ENCODE data around the gene TTLL1.

The TTLL1 gene

DNA sequence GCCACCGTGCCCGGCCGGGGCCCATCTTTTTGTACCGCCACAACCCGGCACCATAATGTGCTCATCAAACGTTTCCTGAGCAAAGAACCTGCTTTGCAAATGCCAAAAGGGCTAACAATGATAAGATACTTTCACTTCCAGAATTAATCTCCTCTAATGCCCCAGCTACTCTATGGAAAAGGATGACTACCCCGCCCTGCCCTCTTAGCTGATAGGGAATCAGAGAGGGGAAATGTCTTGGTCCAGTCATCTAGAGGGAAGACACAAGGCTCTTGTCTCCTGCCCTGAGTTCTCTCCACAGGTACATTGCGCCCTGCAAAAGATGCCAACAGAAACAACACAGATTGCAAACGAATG is 586 bp downstream of the TTLL1 start:
- no peak for DNase-seq (ENCODE audit: low read depth)
- TF ChIP-seq, protein P1, sequence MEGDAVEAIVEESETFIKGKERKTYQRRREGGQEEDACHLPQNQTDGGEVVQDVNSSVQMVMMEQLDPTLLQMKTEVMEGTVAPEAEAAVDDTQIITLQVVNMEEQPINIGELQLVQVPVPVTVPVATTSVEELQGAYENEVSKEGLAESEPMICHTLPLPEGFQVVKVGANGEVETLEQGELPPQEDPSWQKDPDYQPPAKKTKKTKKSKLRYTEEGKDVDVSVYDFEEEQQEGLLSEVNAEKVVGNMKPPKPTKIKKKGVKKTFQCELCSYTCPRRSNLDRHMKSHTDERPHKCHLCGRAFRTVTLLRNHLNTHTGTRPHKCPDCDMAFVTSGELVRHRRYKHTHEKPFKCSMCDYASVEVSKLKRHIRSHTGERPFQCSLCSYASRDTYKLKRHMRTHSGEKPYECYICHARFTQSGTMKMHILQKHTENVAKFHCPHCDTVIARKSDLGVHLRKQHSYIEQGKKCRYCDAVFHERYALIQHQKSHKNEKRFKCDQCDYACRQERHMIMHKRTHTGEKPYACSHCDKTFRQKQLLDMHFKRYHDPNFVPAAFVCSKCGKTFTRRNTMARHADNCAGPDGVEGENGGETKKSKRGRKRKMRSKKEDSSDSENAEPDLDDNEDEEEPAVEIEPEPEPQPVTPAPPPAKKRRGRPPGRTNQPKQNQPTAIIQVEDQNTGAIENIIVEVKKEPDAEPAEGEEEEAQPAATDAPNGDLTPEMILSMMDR (IDR thresholded peaks at IDR 0.05; ENCODE audit: low read length, missing control alignments) = no peak
- H3K4me3 ChIP-seq (replicated peaks; ENCODE audit: low read depth, low read length) = peak overlapping the region; percentile 78

DNA sequence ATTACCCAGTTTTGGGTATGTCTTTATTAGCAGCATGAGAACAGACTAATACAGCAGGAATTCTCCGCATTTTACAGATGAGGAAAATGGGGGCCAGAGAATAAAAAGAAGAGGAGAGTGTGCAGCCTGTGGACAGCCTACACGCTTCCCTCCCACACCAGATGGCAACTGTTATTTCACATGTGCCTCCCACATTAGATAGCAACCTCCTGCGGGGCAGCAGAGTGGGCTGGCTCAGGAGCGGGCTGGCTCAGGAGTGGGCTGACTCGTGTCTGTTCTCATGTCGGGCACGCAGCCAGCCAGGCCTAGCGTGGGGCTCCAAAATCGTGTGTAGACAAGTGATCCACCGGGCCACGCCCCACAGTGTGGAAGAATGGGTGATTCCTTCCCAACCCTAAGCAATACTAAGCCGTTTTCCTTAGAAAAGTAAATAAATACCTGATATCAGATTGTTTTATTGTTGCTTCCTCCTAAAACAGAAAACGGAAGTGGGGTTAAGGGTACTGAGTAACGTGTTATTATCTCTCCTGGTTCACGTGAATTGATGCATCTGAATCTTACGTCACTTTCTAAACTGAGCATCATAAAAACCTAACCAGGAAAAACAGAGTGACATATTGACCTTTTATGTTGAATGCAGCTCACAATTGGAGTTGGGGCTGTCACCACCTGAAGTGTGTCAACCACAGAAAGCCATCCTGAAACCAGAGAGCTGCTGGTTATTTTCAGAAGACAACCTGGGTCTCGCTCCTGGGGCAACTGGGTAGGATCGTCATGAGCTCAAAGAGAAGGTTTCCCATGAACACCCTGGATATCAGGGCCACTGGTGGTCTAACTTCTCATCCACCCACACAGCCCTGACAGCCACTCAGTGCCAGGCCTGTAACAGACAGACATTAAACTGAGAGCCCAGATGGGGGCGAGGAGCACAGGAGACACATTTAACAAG is 3.3 kb downstream of the TTLL1 start:
- TF ChIP-seq, protein P1 (IDR thresholded peaks at IDR 0.05; ENCODE audit: low read length, missing control alignments) = no peak
- no peak for DNase-seq (ENCODE audit: low read depth)
- no peak overlapping the region for H3K4me3 ChIP-seq (replicated peaks; ENCODE audit: low read depth, low read length)

DNA sequence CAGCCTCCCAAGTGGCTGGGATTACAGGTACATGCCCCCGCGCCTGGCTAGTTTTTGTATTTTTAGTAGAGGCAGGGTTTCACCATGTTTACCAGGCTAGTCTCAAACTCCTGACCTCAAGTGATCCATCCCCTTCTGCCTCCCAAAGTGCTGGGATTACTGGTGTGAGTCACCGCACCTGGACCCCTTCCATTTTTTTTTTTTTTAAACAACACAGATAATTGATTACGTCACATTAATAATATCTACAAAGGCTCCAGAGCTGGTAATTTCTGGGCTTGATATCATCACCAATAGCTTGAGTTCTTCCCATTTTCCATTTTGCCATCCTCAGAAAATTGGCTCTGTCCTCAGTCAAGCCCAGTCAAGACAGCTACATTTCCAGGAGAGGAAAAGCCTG is 7.2 kb downstream of the TTLL1 start:
- TF ChIP-seq, protein P1 (IDR thresholded peaks at IDR 0.05; ENCODE audit: low read length, missing control alignments) = no peak
- peak; percentile 28 for DNase-seq (ENCODE audit: low read depth)
- no peak overlapping the region for H3K4me3 ChIP-seq (replicated peaks; ENCODE audit: low read depth, low read length)

DNA sequence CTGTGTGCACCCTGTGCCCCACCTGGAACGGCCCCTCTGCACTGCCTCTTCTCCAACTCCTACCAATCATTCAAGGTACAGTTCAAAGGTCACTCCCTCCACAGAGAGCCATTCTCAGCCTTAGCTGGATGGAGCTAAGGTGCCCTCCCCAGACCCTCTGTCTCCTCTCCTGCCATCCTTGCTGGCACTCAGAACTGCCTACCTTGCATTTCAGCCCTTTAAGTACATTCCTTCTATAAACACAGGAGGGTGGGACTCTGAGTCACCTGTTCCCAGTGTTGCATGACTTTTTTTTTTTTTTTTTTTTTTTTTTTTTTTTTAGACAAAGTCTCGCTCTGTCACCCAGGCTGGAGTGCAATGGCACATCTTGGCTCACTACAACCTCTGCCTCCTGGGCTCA is 8.6 kb downstream of the TTLL1 start:
- no peak overlapping the region for H3K4me3 ChIP-seq (replicated peaks; ENCODE audit: low read depth, low read length)
- DNase-seq (ENCODE audit: low read depth) = no peak
- TF ChIP-seq, protein P1 (IDR thresholded peaks at IDR 0.05; ENCODE audit: low read length, missing control alignments) = no peak

DNA sequence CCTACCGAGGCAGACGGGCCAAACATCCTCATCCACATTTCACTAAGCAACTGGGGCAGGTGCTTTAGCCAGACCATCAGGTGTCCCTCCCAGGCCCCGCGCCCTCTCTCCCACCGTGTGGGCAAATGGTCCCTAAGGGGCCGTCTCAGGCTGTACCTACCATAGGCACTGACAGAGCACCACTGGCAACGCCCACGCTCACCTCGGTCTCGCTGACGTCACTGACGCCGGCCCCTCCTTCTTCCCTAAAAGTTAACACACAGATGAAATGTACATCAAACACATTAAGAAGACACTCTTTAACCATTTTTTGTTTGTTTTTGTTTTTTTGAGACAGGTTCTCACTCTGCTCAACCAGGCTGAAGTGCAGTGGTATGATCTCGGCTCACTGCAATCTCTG is 9.4 kb downstream of the TTLL1 start:
- no peak for DNase-seq (ENCODE audit: low read depth)
- TF ChIP-seq, protein P1 (IDR thresholded peaks at IDR 0.05; ENCODE audit: low read length, missing control alignments) = no peak
- no peak overlapping the region for H3K4me3 ChIP-seq (replicated peaks; ENCODE audit: low read depth, low read length)

DNA sequence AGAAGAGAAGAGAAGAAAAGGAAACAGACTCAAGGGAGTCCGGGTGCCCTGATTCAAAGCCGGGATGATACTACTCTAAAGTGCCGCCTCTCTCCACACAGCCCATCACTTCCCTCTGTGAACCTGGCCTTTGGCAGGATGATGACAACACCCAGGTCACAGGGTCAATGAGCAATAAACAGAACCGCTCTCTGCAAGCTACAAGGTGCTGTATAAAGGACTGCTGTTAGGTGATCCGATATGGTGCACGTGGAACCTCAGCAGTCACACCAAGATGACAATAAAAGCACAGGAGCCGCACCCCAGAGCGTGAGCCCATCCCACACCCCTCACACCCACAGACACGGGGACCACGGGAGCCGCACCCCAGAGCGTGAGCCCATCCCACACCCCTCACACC is 10.7 kb downstream of the TTLL1 start:
- TF ChIP-seq, protein P1 (IDR thresholded peaks at IDR 0.05; ENCODE audit: low read length, missing control alignments) = no peak
- H3K4me3 ChIP-seq (replicated peaks; ENCODE audit: low read depth, low read length) = no peak overlapping the region
- DNase-seq (ENCODE audit: low read depth) = no peak
